ENCODE measurements around the gene SALL3. TPM values are rescaled to one million over a fixed set of nuclear protein-coding genes. Genes with fewer than 3 reads are reported as not detected.

SALL3 gene
- total RNA-seq, 1 donor from 2014 or later, result 2.2 TPM

DNA sequence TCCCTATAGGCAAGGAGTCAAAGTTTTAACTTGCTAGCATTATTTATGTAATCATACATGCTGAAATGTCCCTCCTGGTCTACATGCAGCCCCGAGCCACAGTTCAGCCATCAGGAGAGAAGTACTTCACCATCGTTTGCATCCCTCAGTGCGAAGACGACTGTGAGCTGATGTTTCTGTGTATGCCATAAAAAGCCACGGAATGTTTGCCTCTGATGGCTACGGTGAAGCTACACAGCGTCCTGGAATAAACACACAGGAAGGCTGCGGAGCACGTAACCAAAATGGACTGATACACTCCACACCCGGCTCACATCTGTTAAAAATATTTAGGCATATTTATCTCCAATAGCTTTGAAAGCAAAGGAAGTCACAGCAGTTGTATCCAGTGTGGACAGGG lies 4.3 kb upstream of the SALL3 start:
- H3K4me3 ChIP-seq (ENCODE audit: low read depth, low read length), result no peak overlapping the region
- TF ChIP-seq, protein P1, sequence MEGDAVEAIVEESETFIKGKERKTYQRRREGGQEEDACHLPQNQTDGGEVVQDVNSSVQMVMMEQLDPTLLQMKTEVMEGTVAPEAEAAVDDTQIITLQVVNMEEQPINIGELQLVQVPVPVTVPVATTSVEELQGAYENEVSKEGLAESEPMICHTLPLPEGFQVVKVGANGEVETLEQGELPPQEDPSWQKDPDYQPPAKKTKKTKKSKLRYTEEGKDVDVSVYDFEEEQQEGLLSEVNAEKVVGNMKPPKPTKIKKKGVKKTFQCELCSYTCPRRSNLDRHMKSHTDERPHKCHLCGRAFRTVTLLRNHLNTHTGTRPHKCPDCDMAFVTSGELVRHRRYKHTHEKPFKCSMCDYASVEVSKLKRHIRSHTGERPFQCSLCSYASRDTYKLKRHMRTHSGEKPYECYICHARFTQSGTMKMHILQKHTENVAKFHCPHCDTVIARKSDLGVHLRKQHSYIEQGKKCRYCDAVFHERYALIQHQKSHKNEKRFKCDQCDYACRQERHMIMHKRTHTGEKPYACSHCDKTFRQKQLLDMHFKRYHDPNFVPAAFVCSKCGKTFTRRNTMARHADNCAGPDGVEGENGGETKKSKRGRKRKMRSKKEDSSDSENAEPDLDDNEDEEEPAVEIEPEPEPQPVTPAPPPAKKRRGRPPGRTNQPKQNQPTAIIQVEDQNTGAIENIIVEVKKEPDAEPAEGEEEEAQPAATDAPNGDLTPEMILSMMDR (conservative IDR thresholded peaks at IDR 0.05; ENCODE audit: low read depth, low read length), result no peak
- DNase-seq (ENCODE audit: low read depth), result no peak

DNA sequence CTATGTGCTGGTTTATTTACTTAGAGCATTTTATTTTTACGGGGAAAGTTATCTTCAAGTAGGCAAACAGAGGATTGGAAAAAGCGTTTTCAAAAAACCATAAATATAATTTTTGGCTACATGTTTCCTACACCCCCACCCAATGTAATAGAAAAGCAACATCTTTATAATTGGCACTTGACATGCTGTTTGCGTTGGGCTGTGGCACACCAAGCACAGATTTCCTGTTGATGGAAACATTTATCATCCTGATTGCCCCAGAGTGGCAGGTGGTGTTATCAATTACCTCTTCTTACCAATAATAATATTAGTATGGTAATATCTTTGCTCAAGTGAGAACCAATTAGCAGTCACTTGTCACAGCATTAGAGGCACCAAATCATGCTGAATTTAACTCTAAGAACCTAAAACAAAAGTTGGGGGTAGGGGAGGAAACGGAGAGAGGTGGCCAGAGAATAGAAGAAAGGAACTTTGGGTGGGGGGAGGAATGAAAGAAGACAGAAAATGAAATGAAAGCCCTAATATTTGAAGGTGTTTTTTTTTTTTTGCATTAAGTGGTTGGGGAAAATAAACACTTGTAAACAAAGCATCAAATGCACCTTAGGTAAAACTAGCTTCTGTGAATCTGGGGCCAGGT lies 3.8 kb upstream of the SALL3 start:
- H3K4me3 ChIP-seq (ENCODE audit: low read depth, low read length), result no peak overlapping the region
- DNase-seq (ENCODE audit: low read depth), result no peak
- TF ChIP-seq, protein P1 (conservative IDR thresholded peaks at IDR 0.05; ENCODE audit: low read depth, low read length), result no peak

- no peak for DNase-seq (ENCODE audit: low read depth)
- no peak overlapping the region for H3K4me3 ChIP-seq (ENCODE audit: low read depth, low read length)
- TF ChIP-seq, protein P1 (conservative IDR thresholded peaks at IDR 0.05; ENCODE audit: low read depth, low read length), result no peak
Measured at GRCh38 chr18:78976765-78977636, 2.6 kb upstream of the SALL3 start.

DNA sequence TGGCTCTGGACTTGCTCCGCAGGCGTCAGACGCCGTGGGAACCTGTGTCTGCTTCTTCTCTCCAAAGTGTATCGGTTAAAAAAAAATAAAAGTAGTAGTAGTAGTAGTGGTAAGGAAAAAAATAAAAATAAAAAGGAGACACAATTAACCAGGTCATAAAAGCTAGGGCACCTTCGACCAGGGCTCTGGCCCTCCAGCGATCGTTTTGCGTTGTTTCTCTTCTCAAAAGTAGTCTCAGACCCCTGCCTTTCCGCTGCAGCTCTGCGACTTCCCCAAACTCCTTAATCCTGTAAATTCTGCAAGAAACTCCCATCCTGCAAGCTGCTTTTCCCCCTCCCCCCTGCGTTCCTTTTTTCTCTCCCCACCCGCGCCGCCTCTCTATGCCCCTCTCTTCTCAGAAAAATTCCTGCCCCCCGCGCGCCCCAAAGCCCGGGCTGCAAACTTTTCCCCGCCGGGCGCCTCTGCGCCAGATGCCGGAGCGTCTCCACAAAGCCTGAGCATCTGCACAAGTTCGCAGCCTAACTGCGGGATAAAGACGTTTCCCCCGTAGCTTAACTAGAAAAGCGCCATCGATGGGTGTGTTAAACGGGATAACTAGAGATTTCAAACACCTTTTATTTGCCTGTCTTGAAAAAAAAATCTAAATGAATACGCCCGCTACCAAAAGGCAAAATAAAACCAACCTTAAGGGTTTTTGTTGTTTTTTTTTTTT lies 1.8 kb upstream of the SALL3 start:
- TF ChIP-seq, protein P1 (conservative IDR thresholded peaks at IDR 0.05; ENCODE audit: low read depth, low read length), result no peak
- no peak overlapping the region for H3K4me3 ChIP-seq (ENCODE audit: low read depth, low read length)
- no peak for DNase-seq (ENCODE audit: low read depth)

DNA sequence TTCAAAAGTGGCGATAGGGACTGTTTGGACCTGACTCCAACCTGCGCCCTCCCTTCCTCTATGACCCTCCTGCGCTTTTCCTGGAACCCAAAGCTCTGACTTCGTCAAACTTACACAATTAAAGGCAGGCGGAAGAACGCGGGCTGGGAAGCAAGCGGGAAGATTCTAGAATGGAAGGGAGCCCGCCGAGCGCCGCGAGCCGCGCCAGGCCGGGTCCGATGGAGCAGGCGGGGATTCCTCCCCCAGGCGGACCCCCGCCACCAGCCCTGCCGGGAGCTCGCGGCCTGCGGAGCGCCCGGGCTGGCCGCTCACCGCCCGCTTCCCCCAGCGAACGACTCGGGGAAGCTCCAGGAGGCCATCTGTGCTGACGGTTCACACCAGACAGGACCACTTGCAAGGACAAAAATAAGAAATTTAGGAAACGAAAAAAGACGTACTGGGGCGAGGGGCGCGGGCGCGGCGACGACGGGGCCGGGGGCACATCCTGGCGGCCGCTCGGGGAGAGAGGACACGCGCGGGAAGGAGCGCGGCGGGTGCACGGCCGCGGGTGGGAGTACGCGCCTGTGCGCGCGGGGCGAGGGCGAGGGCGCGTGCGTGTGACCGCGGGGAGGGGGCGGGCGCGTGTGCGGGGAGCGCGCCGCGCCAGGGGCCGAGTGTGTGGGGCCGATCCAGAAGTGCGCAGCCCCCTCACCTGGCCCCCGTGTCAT lies 1.1 kb upstream of the SALL3 start:
- TF ChIP-seq, protein P1 (conservative IDR thresholded peaks at IDR 0.05; ENCODE audit: low read depth, low read length), result no peak

DNA sequence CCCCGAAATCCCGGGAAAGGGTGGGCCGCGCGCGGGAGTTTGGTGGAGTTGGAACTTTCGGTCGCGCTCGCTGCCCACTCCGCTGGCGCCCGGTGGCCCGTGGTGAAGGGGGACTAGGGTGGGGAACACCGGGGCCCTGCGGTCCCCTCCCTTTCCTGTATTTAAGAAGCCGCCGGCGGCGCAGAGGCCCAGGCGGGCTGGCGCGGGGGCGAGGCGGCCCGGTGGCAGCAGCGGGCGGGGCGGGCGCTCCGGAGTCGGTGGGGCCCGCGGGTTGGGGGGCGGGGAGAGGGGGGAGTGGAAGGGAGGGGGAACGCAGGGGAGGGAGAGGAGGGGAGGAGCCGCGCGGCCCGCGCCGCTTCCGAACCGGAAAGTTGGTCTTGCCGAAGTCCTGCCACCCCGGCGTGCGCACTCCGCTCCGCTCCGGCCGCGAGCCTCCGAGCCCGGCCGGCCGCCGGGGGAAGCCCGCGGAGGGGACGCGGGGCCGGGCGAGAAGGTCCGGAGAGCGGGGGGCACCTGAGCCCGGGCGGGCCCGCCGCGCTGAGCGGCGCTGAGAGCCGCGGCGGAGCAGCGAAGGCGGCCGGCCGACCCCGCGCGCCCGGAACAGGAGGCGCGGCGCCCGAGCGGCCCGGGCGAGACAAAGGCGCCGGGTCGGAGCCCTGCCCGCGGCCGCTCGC lies 425 bp upstream of the SALL3 start:
- TF ChIP-seq, protein P1 (conservative IDR thresholded peaks at IDR 0.05; ENCODE audit: low read depth, low read length), result no peak
- no peak overlapping the region for H3K4me3 ChIP-seq (ENCODE audit: low read depth, low read length)
- DNase-seq (ENCODE audit: low read depth), result no peak

More for the DNA sequence above, 1.1 kb upstream of the SALL3 start:
- no peak for DNase-seq (ENCODE audit: low read depth)
- H3K4me3 ChIP-seq (ENCODE audit: low read depth, low read length), result no peak overlapping the region
